Testis (tissue), 3 donors: Measurements from ENCODE around the gene NDST1. TPM values are rescaled to one million over a fixed set of nuclear protein-coding genes. Genes with fewer than 3 reads are reported as not detected.

Source experiments
- DNase-seq: peaks from one replicate; pipeline ENCODE4 v3.0.0-alpha.2; 2019
- H3K27ac ChIP-seq, 2 donors: fragments of 200-600 bp; sonication (generic); one replicate each; pipeline ENCODE4 v1.5.1; 2019
- H3K27me3 ChIP-seq: fragments of 200-600 bp; sonication (generic); one replicate; pipeline ENCODE4 v1.5.1; 2019
- H3K36me3 ChIP-seq: fragments of 200-600 bp; sonication (generic); one replicate; pipeline ENCODE4 v1.5.1; 2017; ENCODE audit warnings: low read depth; ENCODE audit errors: missing control alignments
- H3K4me1 ChIP-seq: fragments of 200-600 bp; sonication (generic); one replicate; pipeline ENCODE4 v1.5.1; 2019
- H3K4me3 ChIP-seq, 2 donors: fragments of 200-600 bp; sonication (generic); one replicate each; pipeline ENCODE4 v1.5.1; 2017 to 2019
- H3K9me3 ChIP-seq: fragments of 200-600 bp; sonication (generic); one replicate; pipeline ENCODE4 v1.5.1; 2017
- POLR2A ChIP-seq: fragments of 450-650 bp; IDR thresholded peaks from one replicate; pipeline ENCODE4 v1.6.1; 2017; ENCODE audit warnings: antibody characterized with exemption, mild to moderate bottlenecking, moderate library complexity
- WGBS, 2 donors: methylation state at CpG; one replicate each; pipeline ENCODE4 v1.1.5; 2018; 5-methylcytosine and 5-hydroxymethylcytosine counted together
- intact Hi-C: fragments of 100-400 bp; cut with DNase I; formaldehyde crosslinking; loops from one replicate; pipeline ENCODE4 v1.15.1; 2023; ENCODE audit warnings: low total_unique reads
- polyA plus RNA-seq: library from polyadenylated mRNA; stranded (reverse); fragments of 350-450 nt; fragmentation: Illumina TruSeq; extraction: RNeasy Lipid Tissue Mini Kit (QIAGEN cat#74804); gene quantifications from one replicate; pipeline ENCODE4 v1.2.3, GENCODE V29; 2014; ENCODE audit warnings: low read depth, low replicate concordance; ENCODE audit not compliant: insufficient read depth
- total RNA-seq, 2 donors: library from RNA; depleted of rRNA; stranded (reverse); fragments of >200 nt; gene quantifications; one replicate each; pipeline ENCODE4 v1.2.3, GENCODE V29; 2016
- TF ChIP-seq, protein P1 (sequence below), 3 experiments: fragments of 450-650 bp in 2 of 3; fragments of 200-600 bp in 1 of 3; sonication (generic) in 1 of 3; IDR thresholded peaks; one replicate each; pipeline ENCODE4 v1.5.1; 2016 to 2019; ENCODE audit warnings: antibody characterized with exemption in 3 of 3, mild to moderate bottlenecking in 2 of 3, moderate library complexity in 1 of 3

NDST1 gene
- total and polyA plus RNA-seq, 3 donors from 2014 or later: 55.0 to 174 (median 167) TPM

DNA sequence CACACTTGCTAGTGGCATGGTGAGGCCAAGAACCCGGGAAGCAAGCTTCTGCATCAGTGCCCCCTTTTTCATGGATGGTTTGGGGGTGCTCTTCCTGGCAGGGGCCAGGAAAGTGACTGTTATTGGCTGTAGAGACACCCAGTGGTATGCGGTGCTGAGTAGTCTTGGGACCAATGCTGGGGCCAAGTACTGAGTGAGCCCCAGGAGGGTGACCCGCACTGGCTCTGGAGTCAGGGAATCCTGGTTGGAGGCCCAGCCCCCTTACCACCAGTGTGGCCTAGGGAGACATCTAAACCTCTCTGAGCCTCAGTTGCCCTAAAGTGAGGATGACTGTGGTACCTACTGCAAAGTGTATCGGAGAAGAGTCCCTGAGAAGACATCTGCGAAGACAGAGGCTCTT, 91.3 kb downstream of the NDST1 start:
- Histone ChIP-seq H3K4me3 (no peak overlapping the region), H3K27ac (no peak overlapping the region), H3K4me1 (peaks cover 22% of the 10 kb centered on the region), H3K36me3 (no peaks in the 10 kb centered on the region), H3K9me3 (no peaks in the 10 kb centered on the region), H3K27me3 (no peaks in the 10 kb centered on the region)
- DNase-seq: no peak
- 89 to 94% methylated on average over 2 to 5 of the region's 5 CpGs for WGBS, 2 donors
- no peak for TF ChIP-seq POLR2A
- TF ChIP-seq, protein P1, sequence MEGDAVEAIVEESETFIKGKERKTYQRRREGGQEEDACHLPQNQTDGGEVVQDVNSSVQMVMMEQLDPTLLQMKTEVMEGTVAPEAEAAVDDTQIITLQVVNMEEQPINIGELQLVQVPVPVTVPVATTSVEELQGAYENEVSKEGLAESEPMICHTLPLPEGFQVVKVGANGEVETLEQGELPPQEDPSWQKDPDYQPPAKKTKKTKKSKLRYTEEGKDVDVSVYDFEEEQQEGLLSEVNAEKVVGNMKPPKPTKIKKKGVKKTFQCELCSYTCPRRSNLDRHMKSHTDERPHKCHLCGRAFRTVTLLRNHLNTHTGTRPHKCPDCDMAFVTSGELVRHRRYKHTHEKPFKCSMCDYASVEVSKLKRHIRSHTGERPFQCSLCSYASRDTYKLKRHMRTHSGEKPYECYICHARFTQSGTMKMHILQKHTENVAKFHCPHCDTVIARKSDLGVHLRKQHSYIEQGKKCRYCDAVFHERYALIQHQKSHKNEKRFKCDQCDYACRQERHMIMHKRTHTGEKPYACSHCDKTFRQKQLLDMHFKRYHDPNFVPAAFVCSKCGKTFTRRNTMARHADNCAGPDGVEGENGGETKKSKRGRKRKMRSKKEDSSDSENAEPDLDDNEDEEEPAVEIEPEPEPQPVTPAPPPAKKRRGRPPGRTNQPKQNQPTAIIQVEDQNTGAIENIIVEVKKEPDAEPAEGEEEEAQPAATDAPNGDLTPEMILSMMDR (IDR thresholded peaks at IDR 0.05): no peak
- intact Hi-C loops: loop anchor here (10.0 kb wide), 1 partner anchor 56 kb away; no protein-coding TSS in a partner anchor

DNA sequence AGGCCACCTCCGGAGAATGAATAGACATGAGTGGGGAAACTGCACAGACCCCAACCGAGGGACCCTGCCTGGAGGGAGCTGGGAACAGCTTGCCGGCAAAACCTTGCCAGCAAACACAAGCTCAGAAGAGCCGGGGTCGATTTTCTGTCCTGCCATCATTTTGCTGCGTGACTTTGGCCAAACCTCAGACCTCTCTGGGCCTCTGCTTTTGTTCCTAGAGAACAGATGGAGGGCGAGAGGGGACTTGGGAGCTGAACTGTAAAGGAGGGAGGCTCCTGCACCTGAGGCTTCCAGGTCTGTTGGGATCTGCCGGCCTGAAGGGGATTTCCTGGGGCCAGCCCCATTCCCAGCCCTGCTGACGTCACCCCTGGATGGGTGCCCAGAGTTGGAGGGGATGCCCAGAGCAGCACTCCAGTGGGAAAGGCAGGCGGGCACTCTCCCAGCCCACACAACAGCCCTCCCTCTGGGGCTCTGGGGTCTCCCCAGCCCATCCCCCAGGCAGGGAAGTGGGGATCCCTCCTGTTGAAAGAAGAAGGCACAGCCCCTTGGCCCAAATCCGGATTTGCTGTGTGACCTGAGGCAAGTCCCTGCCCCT, 92.1 kb downstream of the NDST1 start:
- no peak overlapping the region for H3K4me3 ChIP-seq
- no peak for TF ChIP-seq POLR2A
- TF ChIP-seq, protein P1 (IDR thresholded peaks at IDR 0.05): no peak
- H3K27ac ChIP-seq: no peak overlapping the region
- 57 to 74% methylated on average over 8 to 11 of the region's 11 CpGs for WGBS, 2 donors
- intact Hi-C loops: loop anchor here (10.0 kb wide), 1 partner anchor 55 kb away; no protein-coding TSS in a partner anchor
- no peaks in the 10 kb centered on the region for H3K27me3 ChIP-seq
- H3K9me3 ChIP-seq: no peaks in the 10 kb centered on the region
- peaks cover 23% of the 10 kb centered on the region for H3K4me1 ChIP-seq
- H3K36me3 ChIP-seq: no peaks in the 10 kb centered on the region
- peak; percentile 69 for DNase-seq

DNA sequence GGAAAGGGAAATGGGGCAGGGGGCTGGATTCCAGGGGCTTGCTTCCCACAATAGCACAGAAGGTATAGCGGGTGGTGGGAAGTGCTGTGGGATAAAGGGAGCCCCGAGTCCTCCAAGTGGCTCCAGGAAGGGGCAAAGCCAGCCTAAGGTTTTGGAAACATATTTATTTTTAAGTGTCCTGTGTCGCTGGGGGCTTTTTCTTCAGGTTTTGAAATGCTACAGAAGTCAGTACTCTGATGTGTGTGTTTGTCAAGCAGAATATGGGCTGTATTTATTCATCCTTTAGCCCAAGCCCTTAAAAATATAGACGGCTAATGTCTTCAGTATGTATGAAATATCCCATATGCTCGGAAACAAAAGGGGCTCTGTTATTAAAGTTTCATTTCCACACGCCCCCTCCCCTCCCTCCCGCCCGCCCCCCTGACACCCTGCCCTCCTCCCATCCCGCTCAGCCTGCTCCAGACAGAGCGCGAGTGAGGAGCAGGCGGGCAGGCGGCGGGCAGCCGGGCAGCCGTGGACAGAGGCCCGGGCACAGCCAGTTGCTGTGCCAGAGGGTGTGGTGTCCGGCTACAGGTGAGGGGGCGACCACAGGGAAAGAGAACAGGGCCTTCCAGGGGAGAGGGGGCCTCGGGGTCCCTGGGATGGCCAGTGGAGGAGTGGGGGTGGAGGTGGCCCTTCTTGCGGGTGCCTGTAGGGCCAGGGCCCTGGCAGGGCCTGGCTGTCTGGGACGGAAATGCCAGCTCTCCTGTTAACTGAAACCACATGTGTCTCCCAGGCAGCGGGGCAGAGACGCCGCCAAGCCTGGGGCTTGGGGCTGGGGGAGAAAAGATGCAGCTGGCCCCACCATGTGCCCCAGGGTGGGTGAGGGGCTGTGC, 92.9 kb downstream of the NDST1 start:
- H3K27ac ChIP-seq: no peak overlapping the region
- no peaks in the 10 kb centered on the region for H3K27me3 ChIP-seq
- intact Hi-C loops: no loop called here
- H3K9me3 ChIP-seq: no peaks in the 10 kb centered on the region
- no peak for TF ChIP-seq POLR2A
- TF ChIP-seq, protein P1 (IDR thresholded peaks at IDR 0.05): no peak
- no peak overlapping the region for H3K4me3 ChIP-seq
- DNase-seq: no peak
- H3K4me1 ChIP-seq: peaks cover 15% of the 10 kb centered on the region
- WGBS, 2 donors: 84 to 86% methylated on average over 13 to 24 of the region's 25 CpGs
- no peaks in the 10 kb centered on the region for H3K36me3 ChIP-seq

DNA sequence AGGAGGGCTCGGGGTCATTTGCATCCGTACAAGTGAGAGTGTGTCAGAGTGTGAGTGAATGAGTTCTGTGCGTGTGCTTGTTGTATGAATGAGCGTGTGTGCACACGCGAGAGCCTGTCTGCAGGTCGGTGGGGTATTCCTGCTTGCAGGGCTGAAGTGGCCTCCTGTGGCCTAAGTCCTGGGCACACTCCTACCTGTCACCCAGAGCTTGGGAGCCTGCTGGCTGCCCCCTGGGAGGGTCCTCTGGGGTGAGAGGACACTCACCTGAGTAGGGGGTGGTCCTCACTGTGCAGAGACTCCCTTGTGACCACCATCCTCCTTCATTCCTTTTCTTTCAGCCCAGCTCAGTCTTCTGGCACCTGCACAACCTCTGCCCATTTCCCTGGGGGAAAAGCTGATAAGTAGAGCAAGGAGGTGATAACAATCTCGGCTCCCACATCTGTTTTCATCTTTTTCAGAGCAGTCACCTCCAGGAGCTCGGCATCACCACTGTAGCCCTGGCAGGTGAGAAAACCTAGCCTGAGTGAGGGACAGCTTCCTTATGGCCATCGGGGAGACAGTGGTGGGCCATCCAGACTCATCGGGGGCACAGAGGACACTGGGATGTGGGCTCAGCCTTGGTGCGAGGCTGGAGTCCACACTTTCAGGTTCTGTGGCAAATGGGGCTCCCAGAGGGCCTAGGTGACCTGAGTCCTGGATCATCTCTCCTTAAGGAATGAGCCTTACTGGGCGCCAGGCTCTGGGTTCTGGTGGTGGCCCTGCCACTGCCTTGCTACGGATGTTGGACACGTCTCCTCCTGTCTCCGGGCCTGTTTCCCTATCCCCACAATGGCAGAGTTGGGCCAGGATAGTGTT, 93.8 kb downstream of the NDST1 start:
- TF ChIP-seq, protein P1 (IDR thresholded peaks at IDR 0.05): no peak
- no peak for TF ChIP-seq POLR2A
- H3K36me3 ChIP-seq: no peaks in the 10 kb centered on the region
- peaks cover 11% of the 10 kb centered on the region for H3K4me1 ChIP-seq
- no peaks in the 10 kb centered on the region for H3K27me3 ChIP-seq
- no peak overlapping the region for H3K27ac ChIP-seq
- DNase-seq: no peak
- WGBS, 2 donors: 82 to 90% methylated on average over 15 to 16 of the region's 16 CpGs
- H3K4me3 ChIP-seq: no peak overlapping the region
- intact Hi-C loops: no loop called here
- no peaks in the 10 kb centered on the region for H3K9me3 ChIP-seq
